ENCODE measurements around the gene CRACR2A.

DNA sequence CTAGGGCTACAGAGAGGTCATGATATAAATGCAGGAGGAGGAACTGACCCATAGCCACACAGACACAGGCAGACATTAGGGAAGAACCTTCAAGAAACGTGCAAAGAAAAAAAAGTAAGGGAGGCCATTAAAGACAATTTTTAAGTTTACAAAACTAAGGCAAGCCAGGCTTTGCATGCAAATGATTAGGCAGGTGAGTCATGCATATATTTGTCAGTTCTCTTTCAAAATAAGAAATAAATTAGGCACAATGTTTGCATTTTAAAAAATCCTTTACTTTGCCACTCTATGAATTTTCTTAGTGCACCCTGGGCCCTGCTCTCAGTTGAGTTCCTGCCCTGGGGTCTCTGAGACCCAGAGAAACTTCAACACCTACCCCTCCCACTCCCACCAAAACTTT is 186.9 kb downstream of the CRACR2A start:
- no peak for TF ChIP-seq CTCF (IDR thresholded peaks at IDR 0.05)
- TF ChIP-seq POLR2AphosphoS5 (IDR thresholded peaks at IDR 0.05): no peak
- TF ChIP-seq EP300 (IDR thresholded peaks at IDR 0.05): no peak

All from suprapubic skin (tissue), 4 donors.